MCF 10A (cell line): ENCODE data around the gene MTUS2. TPM values are rescaled to one million over a fixed set of nuclear protein-coding genes. Genes with fewer than 3 reads are reported as not detected.

Experiments
- BruUV-seq: library from RNA; stranded (reverse); fragments of 400-500 nt; replicated peaks from 2 replicates; lab custom pipeline; 2021; lab: Mats Ljungman, UMichigan
- CTCF ChIA-PET: fragments of 300-600 bp; sonication (Branson Sonifier 250); formaldehyde crosslinking; extraction: SDS; loops from one replicate; lab custom pipeline; 2021; ENCODE audit warnings: antibody characterized with exemption, inconsistent platforms; lab: Yijun Ruan, JAX
- POLR2A ChIA-PET: fragments of 300-600, 350-650 bp; sonication (Branson Sonifier 250); formaldehyde crosslinking; extraction: SDS; loops from one replicate; lab custom pipeline; 2020; ENCODE audit warnings: antibody characterized with exemption, inconsistent platforms; lab: Yijun Ruan, JAX
- DNase-seq: peaks from one replicate; pipeline ENCODE4 v3.0.0-alpha.2; 2018; ENCODE audit not compliant: unreplicated experiment
- H3K27ac Mint-ChIP-seq: one replicate; pipeline ENCODE4 v1.8.0; 2022; ENCODE audit warnings: mild to moderate bottlenecking, low read depth, mixed read lengths; ENCODE audit not compliant: unreplicated experiment
- H3K27me3 Mint-ChIP-seq: one replicate; pipeline ENCODE4 v1.8.0; 2022; ENCODE audit warnings: mixed read lengths; ENCODE audit not compliant: insufficient read depth, unreplicated experiment
- H3K36me3 Mint-ChIP-seq: one replicate; pipeline ENCODE4 v1.8.0; 2022; ENCODE audit warnings: mild to moderate bottlenecking, moderate library complexity, mixed read lengths; ENCODE audit not compliant: insufficient read depth, unreplicated experiment
- H3K4me1 Mint-ChIP-seq: one replicate; pipeline ENCODE4 v1.8.0; 2022; ENCODE audit warnings: mixed read lengths; ENCODE audit not compliant: insufficient read depth, unreplicated experiment
- H3K4me3 Mint-ChIP-seq: one replicate; pipeline ENCODE4 v1.8.0; 2022; ENCODE audit warnings: mild to moderate bottlenecking, moderate library complexity, mixed read lengths; ENCODE audit not compliant: unreplicated experiment
- H3K9me3 Mint-ChIP-seq: one replicate; pipeline ENCODE4 v1.8.0; 2022; ENCODE audit warnings: mixed read lengths; ENCODE audit not compliant: unreplicated experiment
- intact Hi-C: fragments of 100-400 bp; cut with micrococcal nuclease; formaldehyde crosslinking; loops from 2 replicates; pipeline ENCODE4 v1.14.1; 2022
- total RNA-seq: library from RNA; stranded (reverse); gene quantifications from 2 replicates; pipeline ENCODE4 v1.2.3, GENCODE V29; 2022
- TF ChIP-seq, protein P1 (sequence below): fragments of 200-600 bp; IDR thresholded peaks from one replicate; pipeline ENCODE4 v1.8.0; 2022; ENCODE audit warnings: antibody characterized with exemption, mild to moderate bottlenecking; ENCODE audit not compliant: unreplicated experiment

MTUS2 gene
- total RNA-seq, 1 experiment from 2014 or later: not detected

DNA sequence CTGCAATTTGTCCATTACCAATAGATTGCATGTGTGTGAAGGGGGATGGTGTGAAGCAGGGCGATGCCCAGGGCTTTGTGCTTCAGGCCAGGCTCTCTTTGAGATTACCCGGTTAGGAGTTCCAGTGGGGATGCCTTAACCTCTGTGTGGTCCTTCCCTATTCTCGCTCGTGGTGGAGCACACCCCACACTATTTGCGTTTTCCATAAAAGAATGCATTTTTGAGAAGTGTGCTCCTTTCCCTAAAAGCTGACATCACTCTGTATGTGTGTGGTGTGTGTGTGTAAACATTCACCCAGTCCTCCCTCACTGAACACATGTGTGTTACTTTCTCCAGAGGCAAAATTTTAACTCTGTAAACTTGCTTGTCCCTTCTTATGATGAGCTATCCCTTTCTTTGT, 467.1 kb downstream of the MTUS2 start:
- H3K4me3 Mint-ChIP-seq: no peak overlapping the region
- BruUV-seq: no TSS peak

DNA sequence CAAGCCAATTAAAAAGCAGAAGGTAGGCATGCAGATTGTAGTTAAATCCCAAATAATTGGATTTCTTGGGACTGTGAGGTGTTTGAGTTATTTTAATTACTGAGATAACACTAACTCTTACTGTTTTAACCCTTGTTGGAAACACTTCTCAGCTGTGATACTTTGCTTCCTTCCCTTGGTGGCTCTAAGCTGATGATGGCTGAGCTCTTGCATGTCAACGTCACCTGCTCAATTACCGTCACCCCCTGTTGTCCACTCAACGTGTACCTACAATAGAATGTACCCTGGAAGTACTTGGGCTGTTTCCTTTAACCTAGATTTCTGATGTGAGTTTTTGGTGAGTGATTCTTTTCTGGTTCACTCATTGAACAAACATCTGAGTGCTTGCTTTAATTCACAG, 471.9 kb downstream of the MTUS2 start:
- Mint-ChIP-seq H3K9me3 (peaks cover 11% of the 10 kb centered on the region), H3K4me3 (no peak overlapping the region), H3K27me3 (peaks cover 25% of the 10 kb centered on the region), H3K36me3 (no peaks in the 10 kb centered on the region), H3K27ac (no peak overlapping the region), H3K4me1 (no peaks in the 10 kb centered on the region)
- CTCF ChIA-PET: no interaction called here
- no TSS peak for BruUV-seq
- POLR2A ChIA-PET: no interaction called here
- intact Hi-C loops: no loop called here
- TF ChIP-seq, protein P1, sequence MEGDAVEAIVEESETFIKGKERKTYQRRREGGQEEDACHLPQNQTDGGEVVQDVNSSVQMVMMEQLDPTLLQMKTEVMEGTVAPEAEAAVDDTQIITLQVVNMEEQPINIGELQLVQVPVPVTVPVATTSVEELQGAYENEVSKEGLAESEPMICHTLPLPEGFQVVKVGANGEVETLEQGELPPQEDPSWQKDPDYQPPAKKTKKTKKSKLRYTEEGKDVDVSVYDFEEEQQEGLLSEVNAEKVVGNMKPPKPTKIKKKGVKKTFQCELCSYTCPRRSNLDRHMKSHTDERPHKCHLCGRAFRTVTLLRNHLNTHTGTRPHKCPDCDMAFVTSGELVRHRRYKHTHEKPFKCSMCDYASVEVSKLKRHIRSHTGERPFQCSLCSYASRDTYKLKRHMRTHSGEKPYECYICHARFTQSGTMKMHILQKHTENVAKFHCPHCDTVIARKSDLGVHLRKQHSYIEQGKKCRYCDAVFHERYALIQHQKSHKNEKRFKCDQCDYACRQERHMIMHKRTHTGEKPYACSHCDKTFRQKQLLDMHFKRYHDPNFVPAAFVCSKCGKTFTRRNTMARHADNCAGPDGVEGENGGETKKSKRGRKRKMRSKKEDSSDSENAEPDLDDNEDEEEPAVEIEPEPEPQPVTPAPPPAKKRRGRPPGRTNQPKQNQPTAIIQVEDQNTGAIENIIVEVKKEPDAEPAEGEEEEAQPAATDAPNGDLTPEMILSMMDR: no peak
- DNase-seq: no peak

More for the DNA sequence above, 467.1 kb downstream of the MTUS2 start:
- Mint-ChIP-seq H3K36me3 (no peaks in the 10 kb centered on the region), H3K9me3 (peaks cover 11% of the 10 kb centered on the region), H3K27ac (no peak overlapping the region), H3K27me3 (peaks cover 27% of the 10 kb centered on the region), H3K4me1 (no peaks in the 10 kb centered on the region)
- TF ChIP-seq, protein P1: no peak
- ChIA-PET POLR2A (interaction anchor here (1.0 kb wide), 1 partner anchor 12 kb away, joined by 4 read pairs; no protein-coding TSS in a partner anchor), CTCF (no interaction called here)
- intact Hi-C loops: no loop called here
- DNase-seq: no peak

DNA sequence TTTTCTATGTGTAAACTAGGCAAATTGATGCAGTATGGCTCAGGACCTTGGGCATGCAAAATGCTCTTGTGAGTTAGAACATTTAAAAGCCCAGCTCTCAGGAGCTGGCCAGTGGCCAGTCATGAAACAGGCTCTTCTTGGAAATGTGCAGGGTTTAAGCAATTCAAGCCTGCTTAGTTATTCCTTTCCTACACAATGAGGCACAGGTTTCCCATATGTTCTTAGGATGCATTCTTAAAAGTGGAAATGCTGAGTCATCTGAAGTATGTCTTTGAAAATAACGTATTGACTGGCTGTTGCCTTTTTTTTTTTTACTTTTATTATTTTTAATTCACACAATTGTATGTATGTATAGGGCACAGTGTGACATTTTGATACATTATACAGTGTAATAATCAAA, 474.7 kb downstream of the MTUS2 start:
- Mint-ChIP-seq H3K4me1 (no peaks in the 10 kb centered on the region), H3K27ac (no peak overlapping the region), H3K36me3 (no peaks in the 10 kb centered on the region), H3K4me3 (no peak overlapping the region), H3K9me3 (no peaks in the 10 kb centered on the region), H3K27me3 (peaks cover 7% of the 10 kb centered on the region)
- CTCF ChIA-PET: interaction anchor here (0.7 kb wide), 1 partner anchor 426 kb away, joined by 3 read pairs; no protein-coding TSS in a partner anchor
- POLR2A ChIA-PET: interaction anchor here (0.6 kb wide), 1 partner anchor 280 kb away, joined by 5 read pairs; no protein-coding TSS in a partner anchor
- intact Hi-C loops: no loop called here
- TF ChIP-seq, protein P1: no peak
- BruUV-seq: no TSS peak
- DNase-seq: no peak

DNA sequence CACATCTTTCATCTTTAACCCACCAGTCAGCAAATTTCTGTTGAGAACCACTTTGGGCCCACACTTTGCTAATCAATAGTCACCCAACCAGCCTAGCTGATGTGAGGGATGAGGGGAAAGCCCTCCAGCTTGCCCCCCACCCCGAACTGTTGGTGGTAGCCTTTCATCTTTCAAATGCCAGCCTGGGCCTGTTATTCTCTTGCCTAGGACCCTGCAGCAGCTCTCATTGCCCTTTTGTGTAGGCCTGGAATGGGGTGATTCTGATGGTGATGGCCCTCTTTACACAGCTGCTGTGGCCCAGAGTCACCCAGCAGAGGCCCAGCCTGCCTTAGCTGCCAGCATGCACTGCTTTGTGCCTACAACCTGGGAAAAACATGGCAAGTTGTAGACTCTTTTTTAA, 480.9 kb downstream of the MTUS2 start:
- BruUV-seq: no TSS peak
- peaks cover 16% of the 10 kb centered on the region for H3K9me3 Mint-ChIP-seq
- intact Hi-C loops: no loop called here
- H3K27me3 Mint-ChIP-seq: no peaks in the 10 kb centered on the region
- no peak overlapping the region for H3K27ac Mint-ChIP-seq
- H3K4me1 Mint-ChIP-seq: no peaks in the 10 kb centered on the region
- ChIA-PET POLR2A (no interaction called here), CTCF (no interaction called here)
- no peak overlapping the region for H3K4me3 Mint-ChIP-seq
- DNase-seq: no peak
- H3K36me3 Mint-ChIP-seq: peaks cover 5% of the 10 kb centered on the region
- TF ChIP-seq, protein P1: no peak
